VCaP (cell line): ENCODE data around the gene DRAXIN.
A peak's percentile ranks its signal among the peaks of the same experiment; 100 is the strongest.

Source experiments
- H3K27ac ChIP-seq: fragments of 450-650 bp; 2 replicates; pipeline ENCODE4 v1.5.1; 2017
- TF ChIP-seq, protein P1 (sequence below): fragments of 450-650 bp; conservative IDR thresholded peaks from 2 replicates; pipeline ENCODE4 v1.5.1; 2017; ENCODE audit warnings: mild to moderate bottlenecking, moderate library complexity

Gene DRAXIN

DNA sequence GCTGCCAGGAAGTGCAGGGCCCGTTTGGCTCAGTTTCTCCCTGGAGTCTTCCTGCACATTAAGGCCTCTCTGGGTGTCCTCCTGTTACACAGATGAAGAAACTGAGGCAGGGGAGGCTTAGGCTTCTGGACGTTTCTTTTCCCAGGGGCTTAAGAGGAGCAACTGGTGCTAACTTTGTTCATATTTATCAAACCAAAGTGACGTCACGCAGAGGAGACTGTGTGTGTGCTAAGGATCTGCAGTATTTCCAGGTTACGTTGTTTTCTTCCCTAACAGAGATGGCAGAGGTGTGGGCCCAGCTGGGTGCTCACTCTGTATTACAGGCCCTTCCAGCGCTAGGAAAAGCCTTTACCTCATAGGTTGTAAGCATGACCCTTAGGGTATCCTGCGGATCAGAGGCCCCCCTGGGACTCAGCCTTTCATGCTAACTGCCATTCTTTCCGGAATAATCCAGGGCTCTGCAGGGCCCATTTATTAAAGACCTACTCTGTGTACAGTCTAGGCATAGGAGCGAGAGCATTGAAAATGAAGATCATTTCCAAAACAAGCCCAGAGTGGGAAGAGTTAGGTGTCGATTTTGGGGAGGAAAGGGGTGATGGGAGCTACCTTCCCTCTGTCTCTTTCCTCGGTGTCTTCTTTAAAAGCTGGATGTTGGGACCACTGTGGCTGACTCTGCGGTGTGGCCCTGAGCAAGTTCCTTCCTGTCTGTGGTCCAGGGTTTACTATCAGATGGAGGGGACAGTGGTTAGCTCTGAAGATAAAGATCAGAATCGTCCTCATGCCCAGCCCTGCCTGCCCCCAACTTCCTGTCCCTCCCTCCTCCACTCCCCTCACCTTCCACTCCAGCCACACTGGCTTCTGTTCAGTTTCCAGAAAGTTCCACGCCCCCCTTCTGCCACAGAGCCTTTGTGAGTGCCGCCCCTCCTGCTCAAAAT lies 49.0 kb downstream of the DRAXIN start:
- peak overlapping the region; percentile 98 for H3K27ac ChIP-seq

DNA sequence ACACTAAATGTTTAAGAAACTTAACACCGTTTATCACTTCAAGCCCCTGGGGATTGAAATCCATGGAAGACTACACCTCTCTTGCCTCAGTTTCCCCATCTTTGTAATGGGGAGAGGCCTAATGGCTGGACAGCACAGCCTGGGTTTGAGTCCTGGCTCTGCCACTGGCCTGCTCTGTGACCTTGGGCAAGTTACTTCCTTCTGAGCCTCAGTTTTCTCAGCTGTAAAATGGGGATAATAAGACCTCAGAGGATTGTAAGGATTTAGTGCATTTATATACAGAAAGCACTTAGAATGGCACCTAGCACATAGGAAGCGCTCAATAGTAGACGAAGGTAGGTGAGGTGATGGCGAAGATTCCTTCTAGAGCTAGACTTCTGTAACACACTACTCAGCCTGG lies 50.0 kb downstream of the DRAXIN start:
- peak overlapping the region; percentile 98; the same call in 1 of the 2 replicates for H3K27ac ChIP-seq
- TF ChIP-seq, protein P1, sequence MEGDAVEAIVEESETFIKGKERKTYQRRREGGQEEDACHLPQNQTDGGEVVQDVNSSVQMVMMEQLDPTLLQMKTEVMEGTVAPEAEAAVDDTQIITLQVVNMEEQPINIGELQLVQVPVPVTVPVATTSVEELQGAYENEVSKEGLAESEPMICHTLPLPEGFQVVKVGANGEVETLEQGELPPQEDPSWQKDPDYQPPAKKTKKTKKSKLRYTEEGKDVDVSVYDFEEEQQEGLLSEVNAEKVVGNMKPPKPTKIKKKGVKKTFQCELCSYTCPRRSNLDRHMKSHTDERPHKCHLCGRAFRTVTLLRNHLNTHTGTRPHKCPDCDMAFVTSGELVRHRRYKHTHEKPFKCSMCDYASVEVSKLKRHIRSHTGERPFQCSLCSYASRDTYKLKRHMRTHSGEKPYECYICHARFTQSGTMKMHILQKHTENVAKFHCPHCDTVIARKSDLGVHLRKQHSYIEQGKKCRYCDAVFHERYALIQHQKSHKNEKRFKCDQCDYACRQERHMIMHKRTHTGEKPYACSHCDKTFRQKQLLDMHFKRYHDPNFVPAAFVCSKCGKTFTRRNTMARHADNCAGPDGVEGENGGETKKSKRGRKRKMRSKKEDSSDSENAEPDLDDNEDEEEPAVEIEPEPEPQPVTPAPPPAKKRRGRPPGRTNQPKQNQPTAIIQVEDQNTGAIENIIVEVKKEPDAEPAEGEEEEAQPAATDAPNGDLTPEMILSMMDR = no peak

More for the DNA sequence above, 49.0 kb downstream of the DRAXIN start:
- TF ChIP-seq, protein P1 = no peak

DNA sequence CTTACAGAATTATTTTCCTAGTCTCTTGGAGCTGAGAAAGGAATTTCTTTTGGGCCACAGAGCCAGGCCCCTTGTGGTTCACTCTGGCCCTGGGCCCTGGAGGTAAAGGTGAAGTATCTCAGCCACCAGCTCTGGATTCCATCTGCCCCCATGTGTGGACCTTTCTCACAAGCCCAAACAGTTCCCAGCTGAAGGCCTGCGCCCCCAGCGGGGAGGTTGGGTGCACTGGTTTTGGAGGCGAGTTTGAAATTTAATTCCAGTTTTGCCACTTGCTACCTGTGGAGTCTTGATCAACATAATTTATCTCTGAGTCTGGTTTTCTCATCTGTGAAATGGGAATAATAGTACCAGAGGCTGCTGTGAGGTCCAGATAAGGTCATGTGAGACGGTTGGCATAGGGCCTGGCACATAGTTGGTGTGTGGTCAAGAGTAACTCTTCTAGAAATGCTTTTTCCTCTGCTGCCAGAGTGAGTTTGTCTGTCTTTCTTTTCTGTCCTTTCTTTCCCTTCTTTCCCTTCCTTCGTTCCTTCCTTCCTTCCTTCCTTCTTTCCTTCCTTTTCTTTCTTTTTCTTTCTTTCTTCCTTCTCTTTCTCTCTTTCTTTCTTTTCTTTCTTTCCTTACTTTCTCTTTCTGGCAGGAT lies 50.5 kb downstream of the DRAXIN start:
- peak overlapping the region; percentile 98; the same call in 1 of the 2 replicates for H3K27ac ChIP-seq
- TF ChIP-seq, protein P1 = no peak

DNA sequence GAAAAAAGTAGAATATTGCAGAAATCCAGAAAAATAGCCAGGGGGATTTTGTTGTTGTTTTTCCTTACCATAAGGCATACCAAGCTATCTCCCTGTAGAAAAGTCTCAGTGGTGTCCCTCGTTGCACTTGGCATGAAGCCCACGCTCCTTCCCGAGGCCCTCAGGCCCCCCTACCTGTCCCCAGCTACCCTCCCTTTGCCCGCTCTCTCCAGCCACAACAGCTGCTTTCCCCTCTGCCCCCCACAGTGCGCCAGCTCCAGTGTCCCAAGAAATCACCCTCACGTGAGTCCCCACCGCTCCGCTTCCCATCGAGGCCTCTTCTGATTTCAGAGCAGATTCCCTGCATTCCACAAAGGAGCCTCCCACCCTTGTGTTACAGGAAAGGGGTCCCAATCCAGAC lies 52.8 kb downstream of the DRAXIN start:
- H3K27ac ChIP-seq = no peak overlapping the region
- TF ChIP-seq, protein P1 = no peak

DNA sequence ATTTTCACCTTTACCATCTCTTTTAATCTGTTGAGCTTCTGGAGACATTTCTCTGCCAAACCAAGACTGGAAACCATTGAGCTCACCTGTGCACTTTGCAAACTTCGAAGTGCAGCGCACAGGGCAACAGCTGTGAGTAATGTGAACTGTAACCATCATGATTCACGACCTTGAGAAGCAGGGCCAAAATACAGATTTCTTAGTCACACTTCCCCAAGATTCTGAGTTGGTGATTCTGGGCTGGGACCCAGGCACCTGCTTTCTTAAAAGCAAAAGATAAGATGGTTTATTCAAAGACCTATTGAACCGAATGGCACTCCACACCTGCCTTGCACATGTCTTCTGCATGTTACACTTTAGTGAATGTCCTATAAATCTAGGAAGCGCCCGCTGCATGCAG lies 54.6 kb downstream of the DRAXIN start:
- no peak overlapping the region for H3K27ac ChIP-seq
- TF ChIP-seq, protein P1 = no peak

DNA sequence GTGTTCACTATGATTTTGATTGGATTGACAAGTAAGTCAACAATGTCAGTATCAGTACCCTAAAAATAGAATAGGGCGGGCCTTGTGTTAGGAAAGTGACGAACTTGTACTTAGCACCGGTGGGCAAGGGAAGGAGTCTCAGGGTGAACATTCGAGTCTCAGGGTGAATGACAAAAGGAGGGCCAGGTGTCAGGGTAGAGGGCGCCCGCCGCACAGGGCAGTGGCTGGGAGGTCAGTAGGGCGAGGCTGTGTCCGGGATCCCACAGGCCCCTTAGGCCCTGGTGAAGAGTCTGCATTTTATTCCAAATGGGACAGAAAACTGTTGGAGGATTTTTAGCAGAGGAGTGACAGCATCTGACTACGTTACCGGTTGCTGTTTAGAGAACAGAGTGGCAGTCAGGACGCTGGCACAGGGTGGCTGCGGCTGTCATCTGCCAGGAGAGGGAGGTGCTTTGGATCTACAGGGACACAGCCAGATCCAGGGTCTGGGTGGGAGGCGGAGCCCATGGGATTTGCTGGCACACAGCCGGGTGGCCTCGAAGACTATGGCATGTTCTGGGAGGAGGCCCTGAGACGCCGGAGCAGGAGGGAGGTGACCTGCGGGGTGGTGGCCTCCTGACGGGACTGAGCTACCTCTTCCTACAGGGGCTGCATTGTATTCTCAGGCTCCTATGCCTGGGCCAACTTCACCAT lies 55.4 kb downstream of the DRAXIN start:
- TF ChIP-seq, protein P1 = no peak
- no peak overlapping the region for H3K27ac ChIP-seq
